Bone marrow (tissue), 2 donors: ENCODE results near the gene AFF3.
"Not testable (repeated sequence)": the region's sequence is repeated elsewhere in the genome, so short reads cannot be mapped to it uniquely, and the experiment has no call there.

ENCODE experiments used
- DNase-seq, 2 donors: peaks; one replicate each; lab custom pipeline; 2025; lab: John Stamatoyannopoulos, UW

Gene AFF3

GRCh38 chr2:99786636-99787390 lies 355.6 kb downstream of the AFF3 start:
- DNase-seq: no peak

GRCh38 chr2:99784946-99785345 lies 357.4 kb downstream of the AFF3 start:
- DNase-seq: no peak

- no peak for DNase-seq
These were observed 358.1 kb downstream of the AFF3 start for GRCh38 chr2:99784282-99784681.

- no peak for DNase-seq
These were observed 362.1 kb downstream of the AFF3 start for GRCh38 chr2:99780276-99780675.

GRCh38 chr2:99779276-99779675 lies 363.1 kb downstream of the AFF3 start:
- DNase-seq: no peak

- DNase-seq: no peak
These were observed 364.6 kb downstream of the AFF3 start for GRCh38 chr2:99777656-99778290.

- no peak for DNase-seq
These were observed 365.3 kb downstream of the AFF3 start for GRCh38 chr2:99776906-99777646.

- no peak for DNase-seq
These were observed 366.0 kb downstream of the AFF3 start for GRCh38 chr2:99776206-99776905.

- no peak for DNase-seq
These were observed 366.8 kb downstream of the AFF3 start for GRCh38 chr2:99775585-99775984.

GRCh38 chr2:99773642-99774041 lies 368.7 kb downstream of the AFF3 start:
- not testable (repeated sequence) for DNase-seq

GRCh38 chr2:99772591-99773331 lies 369.6 kb downstream of the AFF3 start:
- no peak for DNase-seq

GRCh38 chr2:99771681-99772333 lies 370.6 kb downstream of the AFF3 start:
- DNase-seq: no peak

- no peak for DNase-seq
These were observed 371.5 kb downstream of the AFF3 start for GRCh38 chr2:99770876-99771275.

GRCh38 chr2:99765731-99766318 lies 376.6 kb downstream of the AFF3 start:
- no peak for DNase-seq

GRCh38 chr2:99763764-99764163 lies 378.6 kb downstream of the AFF3 start:
- DNase-seq: no peak

- no peak for DNase-seq
These were observed 379.7 kb downstream of the AFF3 start for GRCh38 chr2:99762714-99763113.

GRCh38 chr2:99757611-99758114 lies 384.7 kb downstream of the AFF3 start:
- DNase-seq: no peak

- no peak for DNase-seq
These were observed 386.3 kb downstream of the AFF3 start for GRCh38 chr2:99756059-99756458.

- no peak for DNase-seq
These were observed 388.2 kb downstream of the AFF3 start for GRCh38 chr2:99754210-99754609.

- DNase-seq: no peak
These were observed 388.9 kb downstream of the AFF3 start for GRCh38 chr2:99753505-99753904.

- DNase-seq: no peak
These were observed 394.0 kb downstream of the AFF3 start for GRCh38 chr2:99748344-99748743.
